Activated CD4-positive, CD25-positive, alpha-beta regulatory T cell (primary cell): ENCODE data around the gene SMCHD1.
"Not testable (repeated sequence)": the region's sequence is repeated elsewhere in the genome, so short reads cannot be mapped to it uniquely, and the experiment has no call there.

ENCODE experiments used
- DNase-seq, 4 experiments: peaks; one replicate each; lab custom pipeline; 2025; lab: John Stamatoyannopoulos, UW

Gene SMCHD1

DNA sequence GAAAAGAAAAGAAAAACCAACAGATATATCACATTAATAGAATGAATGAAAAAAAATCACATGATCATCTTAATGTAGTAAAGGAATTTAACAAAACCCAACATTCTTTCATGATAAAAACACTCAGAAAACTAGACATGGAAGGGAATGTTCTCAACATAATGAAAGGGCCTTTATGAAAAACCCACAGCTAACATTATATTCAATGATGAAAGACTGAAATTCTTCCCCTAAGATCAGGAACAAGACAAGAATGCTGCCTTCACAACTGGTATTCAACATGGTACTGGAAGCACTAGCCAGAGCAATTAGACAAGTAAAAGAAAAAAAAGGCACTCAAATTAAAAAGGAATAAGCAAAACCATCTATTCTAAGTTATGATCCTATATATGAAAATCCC is 162.8 kb downstream of the SMCHD1 start:
- no peak for DNase-seq

DNA sequence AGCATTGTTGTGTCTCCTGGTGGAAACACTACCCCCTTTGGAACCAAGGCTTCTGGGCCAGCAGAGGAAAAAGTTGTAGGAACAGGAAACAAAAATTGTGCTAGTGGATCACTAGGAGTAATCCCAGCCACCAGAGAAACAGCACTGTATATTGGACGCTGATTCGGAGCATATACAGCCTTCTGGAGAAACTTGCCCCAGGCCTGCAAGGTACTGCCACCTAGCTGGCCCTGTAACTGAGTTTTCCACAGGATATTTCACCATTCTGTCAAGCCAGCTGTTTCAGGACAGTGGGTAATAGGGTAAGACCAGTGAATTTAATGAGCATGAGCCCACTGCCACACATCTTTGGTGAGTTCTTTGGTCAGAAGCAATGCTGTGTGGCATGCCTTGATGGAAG is 166.2 kb downstream of the SMCHD1 start:
- no peak for DNase-seq

DNA sequence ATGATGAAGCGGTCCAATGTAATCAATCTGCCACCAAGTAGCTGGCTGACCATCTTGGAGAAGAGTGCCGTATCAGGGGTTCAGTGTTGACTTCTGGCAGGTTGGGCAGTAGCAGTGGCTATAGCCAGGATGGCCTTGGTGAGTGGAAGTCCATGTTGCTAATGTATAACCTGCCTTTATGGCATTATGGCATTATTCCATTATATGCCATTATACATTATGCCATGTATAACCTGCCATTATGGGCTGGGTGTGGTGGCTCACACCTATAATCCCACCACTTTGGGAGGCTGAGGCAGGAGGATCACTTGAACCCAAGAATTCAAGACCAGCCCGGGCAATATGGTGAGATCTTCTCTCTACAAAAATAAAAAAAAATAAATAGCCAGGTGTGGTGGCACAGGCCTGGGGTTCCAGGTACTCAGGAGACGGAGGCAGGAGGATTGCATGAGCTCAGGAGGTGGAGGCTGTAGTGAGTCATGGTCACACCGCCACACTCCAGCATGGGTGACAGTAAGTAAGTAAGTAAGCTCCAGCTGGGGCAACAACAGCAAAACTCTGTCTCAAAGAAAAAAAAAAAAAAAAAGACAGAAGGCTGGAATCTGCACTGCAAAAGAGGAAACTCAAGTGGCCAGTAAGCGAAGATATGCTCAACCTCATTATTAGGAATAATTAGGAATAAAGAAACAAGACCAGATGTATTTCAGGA is 166.8 kb downstream of the SMCHD1 start:
- no peak for DNase-seq

DNA sequence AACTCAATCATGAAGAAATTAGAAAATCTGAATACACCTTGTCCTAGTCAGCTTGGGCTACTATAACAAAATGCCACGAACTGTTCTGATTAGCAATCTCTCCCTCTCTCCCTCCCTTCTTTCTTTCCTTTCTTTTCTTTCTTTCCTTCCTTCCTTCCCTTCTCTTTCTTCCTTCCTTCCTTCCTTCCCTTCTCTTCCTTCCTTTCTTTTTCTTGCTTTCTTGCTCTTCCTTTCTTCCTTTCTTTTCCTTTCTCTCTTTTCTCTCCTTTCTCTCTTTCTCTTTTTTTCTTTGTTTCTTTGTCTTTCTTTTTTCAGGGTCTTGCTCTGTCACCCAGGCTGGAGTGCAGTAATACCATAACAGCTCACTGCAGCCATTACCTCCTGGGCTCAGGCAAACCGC is 167.7 kb downstream of the SMCHD1 start:
- no peak for DNase-seq

DNA sequence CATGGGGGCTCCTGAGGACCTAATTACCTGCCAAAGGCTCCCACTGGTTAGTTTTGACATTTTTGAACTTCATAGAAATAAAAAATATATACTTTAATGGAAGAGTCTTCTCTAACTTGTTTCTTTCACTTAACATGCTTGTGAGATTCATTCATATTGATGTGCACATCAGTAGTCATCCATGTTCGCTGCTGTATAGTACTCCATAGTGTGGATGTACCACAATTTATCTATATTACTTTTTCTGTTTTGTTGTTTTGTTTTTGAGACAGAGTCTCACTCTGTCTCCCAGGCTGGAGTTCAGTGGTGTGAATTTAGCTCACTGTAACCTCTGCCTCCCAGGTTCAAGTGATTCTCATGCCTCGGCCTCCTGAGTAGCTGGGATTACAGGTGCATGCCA is 168.4 kb downstream of the SMCHD1 start:
- DNase-seq, result no peak

DNA sequence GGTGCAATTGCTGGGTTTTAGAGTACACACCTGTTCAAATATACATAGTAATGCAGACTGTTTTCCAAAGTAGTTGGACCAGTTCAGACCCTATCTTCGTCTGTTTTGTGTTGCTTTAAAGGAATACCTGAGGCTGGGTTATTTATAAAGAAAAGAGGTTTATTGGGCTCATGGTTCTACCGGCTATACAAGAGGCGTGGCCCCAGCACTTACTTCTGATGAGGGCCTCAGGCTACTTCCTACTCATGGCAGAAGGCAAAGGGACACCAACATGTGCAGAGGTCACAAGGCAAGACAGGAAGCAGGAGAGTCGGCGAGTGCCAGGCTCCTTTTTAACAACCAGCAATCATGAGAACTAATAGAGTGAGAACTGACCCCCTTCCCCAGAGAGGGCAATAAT is 169.3 kb downstream of the SMCHD1 start:
- no peak for DNase-seq

GRCh38 chr18:2825613-2826175 is 170.2 kb downstream of the SMCHD1 start:
- DNase-seq, result no peak

GRCh38 chr18:2826581-2826980 is 171.1 kb downstream of the SMCHD1 start:
- DNase-seq, result no peak

GRCh38 chr18:2827061-2827460 is 171.5 kb downstream of the SMCHD1 start:
- DNase-seq, result no peak

GRCh38 chr18:2836118-2836517 is 180.6 kb downstream of the SMCHD1 start:
- not testable (repeated sequence) for DNase-seq

DNA sequence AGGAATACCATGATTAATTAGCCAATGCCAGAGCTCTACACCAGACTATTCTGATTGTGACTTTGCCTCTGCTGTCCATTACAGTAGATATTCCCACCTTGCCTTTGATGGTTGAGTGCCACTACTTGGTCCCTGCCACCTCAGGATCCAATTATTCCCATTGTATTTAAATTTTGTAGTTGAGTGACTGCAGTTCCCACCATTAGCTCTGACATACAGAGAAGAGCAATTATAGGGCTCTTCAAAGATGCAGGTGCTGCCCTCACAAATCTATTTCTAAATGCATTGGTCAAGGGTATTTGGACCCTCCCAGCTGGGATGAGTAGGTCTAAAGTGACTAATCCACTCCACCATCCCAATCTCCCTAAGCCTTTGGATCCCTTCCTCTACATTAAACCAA is 181.8 kb downstream of the SMCHD1 start:
- DNase-seq, result not testable (repeated sequence)

DNA sequence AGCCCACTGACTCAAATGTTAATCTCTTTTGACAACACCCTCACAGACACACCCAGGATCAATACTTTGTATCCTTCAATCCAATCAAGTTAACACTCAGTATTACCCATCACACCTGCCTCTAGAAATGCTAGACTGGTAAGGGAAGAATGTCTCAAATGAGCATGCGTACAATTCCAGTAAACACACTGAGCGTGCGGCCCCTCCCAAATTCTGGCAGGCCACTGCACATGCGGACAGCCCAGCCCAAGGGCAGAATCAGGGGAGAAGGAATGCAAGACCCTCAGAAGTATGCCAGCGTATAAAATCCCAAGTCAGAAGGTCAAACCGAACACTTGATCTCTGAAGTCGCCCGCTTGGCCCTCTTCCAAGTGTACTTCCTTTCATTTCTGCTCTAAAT is 183.7 kb downstream of the SMCHD1 start:
- no peak for DNase-seq

- DNase-seq, result no peak
These were observed 185.0 kb downstream of the SMCHD1 start for GRCh38 chr18:2840521-2840920.

DNA sequence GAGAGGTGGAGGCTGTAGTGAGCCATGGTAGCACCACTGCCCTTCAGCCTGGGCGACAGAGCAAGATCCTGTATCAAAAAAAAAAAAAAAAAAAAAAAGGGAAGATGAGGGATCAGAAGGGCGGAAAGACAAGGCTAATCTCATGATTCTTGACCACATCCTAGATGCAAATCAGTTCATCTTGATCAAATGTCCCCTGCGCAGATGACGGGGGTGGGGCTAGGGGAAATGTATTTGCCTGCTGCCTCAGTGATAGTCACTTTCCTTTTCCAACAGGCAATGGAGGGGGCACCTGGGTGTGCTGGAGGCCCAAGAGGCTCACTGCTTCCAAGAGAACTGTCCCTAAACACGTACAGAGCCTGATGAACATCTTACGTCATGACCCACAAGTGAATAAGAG is 187.6 kb downstream of the SMCHD1 start:
- no peak for DNase-seq

DNA sequence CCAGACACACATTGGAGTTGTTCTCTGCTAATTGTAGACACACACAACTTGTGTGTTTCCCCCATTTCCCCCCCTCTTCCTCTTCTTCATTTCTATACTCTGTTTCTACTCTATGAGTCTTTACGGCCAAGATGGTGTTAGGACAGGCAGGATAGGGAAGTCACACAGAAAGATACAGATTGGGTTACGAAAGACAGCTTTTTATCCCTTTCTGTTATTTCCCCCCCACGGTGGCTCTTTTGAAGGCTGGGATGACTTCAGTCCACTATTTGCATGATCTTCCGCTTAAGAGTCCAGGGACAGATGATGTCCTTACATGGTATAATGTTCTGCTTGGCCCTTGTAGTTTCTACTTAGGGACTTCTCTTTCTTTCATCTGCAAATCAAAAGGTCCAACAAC is 189.6 kb downstream of the SMCHD1 start:
- no peak for DNase-seq

GRCh38 chr18:2846636-2847316 is 191.2 kb downstream of the SMCHD1 start, which contains the start of gene EMILIN2:
EMILIN2 (plus strand) TSS chr18:2847006; CDS start chr18:2847189, 183 bp downstream.
- DNase-seq, result no peak

DNA sequence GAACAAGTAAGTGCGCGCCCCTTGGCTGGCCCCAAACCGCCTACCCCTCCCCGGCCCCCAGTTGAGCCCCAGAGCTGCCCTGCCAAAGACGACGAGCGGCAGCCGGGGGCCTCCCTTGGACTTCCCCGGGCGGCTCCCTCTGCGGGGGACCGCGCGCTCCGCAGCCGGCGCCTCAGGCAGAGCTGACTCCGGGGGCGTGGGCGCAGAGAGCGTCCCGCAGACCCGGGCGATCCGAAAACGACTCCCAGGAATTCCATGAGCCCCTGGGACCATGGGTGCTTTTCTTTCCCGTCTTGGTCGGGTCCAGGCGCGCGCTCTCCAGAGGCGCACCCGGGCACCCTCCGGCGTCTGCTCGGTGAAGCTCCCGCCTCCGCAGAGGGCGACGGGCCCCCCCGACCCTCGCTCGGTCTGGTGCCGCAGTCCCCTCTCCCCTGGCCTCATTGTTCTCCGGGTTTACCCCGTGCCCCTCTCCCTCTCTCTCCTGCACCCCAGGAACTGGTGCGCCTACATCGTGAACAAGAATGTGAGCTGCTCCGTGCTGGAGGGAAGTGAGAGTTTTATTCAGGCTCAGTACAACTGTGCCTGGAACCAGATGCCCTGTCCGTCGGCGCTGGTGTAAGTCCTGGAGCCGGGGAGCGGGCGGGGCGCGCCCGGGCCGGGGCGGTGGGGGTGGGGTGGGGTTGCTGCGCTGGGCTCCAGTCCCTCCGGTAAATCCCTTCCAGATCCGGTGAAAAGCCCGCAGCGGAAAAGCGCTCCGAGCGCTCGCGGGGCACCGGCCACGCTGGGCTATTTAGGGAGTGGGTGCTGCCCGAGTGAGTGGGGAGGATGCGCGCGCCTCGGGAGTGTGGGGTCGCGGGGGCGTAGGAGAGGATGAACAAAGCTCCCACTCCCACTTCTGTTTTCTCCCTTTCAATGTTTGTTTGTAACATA is 192.1 kb downstream of the SMCHD1 start:
- no peak for DNase-seq

DNA sequence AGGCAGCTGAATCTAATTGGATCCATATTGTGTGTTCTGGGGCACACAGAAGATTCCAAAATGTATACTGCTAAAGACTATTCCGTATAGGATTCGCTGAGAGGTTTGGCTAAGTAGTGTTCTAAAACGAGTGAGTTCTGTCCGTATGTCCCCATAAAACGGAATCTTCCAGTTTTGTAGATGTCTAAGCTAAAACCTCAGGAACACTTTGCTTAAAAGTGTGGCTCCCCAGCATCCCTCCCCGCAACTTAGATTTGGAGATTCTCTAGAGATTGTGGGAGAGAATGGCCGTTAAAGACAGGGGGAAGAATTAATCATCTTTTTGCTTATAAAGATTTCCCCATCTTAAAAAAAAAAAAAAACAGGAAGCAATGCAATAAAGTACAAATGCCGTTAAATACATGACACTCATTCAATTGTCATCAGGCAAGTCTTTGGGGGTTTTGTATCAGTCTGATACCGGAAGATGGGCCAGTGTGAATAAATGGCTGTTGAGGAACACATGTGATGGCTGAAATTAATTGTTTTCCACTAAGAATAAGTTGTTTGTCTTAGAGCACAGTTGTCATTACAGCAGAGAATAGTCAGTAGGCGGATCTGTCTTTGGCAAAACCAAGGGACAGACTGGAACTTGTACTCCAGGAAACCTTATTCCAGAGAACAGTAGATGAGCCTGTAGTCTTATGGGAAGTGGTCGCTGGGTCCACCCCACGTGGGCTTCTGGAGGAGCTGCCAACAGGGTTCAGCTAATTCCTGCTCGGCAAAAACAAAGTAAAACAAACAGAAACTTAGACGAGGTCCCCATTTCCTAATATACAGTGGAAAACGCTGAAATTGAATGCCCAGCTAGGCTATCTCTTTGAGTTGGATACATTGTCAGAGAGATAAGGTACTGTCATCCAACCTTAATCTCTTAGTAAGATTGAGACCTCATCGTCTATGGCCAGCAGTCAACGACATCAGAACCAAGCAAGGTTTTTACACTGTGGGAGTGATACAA is 193.0 kb downstream of the SMCHD1 start:
- no peak for DNase-seq

DNA sequence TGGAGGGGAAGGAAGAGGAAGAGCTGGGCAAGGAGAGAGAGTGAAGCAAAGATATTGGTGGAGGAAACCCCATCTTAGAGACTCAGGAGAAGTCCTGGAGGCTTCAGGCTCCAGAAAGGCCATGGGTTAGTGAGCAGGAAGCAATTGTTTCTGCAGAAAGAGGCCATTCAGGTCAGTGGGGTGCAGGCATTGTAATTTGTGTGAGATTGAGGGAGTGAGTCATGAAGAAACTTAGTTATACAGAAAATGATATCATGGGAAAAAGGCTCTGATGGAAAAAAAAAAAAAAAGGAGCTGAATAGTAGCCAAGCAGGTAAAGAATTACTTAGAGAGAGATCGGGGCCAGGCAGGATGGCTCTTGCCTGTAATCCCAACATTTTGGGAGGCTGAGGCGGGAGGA is 195.3 kb downstream of the SMCHD1 start:
- no peak for DNase-seq

DNA sequence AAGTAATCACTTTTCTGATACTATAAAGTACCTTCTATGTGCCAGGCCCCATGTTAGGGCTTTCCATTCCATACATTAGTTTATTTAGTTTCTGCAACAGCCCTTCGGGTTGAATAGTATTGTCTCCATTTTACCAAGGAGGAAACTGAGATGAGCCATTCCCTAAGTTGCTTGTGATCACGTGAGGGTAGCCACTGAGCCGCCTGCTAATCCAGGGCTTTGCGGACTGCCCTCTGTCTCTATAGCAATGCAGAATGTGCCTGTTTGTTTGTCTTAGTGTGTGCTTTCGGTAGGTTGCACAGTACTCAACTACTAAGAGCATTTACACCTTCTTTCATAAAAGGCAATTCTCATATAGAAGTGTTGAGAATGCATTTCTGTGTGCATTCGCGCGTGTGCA is 196.2 kb downstream of the SMCHD1 start:
- no peak for DNase-seq

DNA sequence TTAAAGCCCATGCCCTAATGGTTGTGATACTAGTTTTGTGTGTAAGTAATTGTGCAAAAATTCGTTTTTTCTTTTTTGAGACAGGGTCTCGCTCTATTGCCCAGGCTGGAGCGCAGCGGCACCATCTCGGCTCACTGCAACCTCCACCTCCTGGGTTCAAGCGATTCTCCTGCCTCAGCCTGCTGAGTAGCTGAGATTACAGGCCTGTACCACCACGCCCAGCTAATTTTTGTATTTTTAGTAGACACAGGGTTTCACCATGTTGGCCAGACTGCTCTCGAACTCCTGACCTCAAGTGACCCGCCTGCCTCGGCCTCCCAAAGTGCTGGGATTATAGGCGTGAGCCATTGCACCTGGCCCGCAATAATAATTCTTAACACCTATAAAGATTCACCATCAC is 196.9 kb downstream of the SMCHD1 start:
- DNase-seq, result not testable (repeated sequence)
